PC-3 (cell line): Measurements from ENCODE around the gene CACNA1A.

Experiments used
- CTCF ChIP-seq: fragments of 300-600 bp; sonication (generic); conservative IDR thresholded peaks from 2 replicates; pipeline ENCODE4 v1.5.1; 2017; ENCODE audit warnings: antibody characterized with exemption, low read depth, mild to moderate bottlenecking, low read length
- EZH2 ChIP-seq: fragments of 300-600 bp; sonication (generic); IDR thresholded peaks from one replicate; pipeline ENCODE4 v1.6.1; 2017; ENCODE audit warnings: antibody characterized with exemption, mild to moderate bottlenecking, low read length; ENCODE audit not compliant: unreplicated experiment

DNA sequence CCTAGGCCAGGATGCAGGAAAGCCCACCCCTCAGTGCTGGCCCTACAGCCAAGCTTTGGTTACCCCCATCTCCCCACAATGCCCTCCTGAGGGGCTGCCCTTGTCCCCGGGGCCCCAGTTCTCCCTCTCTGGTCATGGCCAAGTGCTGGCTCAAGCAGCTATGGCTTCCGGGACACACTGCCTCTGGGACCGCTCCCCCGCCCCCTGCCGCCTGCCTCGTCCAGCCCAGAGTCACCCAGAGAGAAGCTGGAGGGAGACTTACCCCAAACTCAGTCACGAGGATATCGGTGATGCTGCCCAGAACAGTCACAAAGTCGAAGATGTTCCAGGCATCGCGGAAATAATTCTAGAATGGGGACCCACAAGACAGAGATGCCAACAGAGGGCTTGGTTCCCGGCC is 261.4 kb downstream of the CACNA1A start:
- TF ChIP-seq CTCF (no peak), EZH2 (no peak)
